HG03280 (cell line): ENCODE measurements around the gene PDP2.
"Not testable (repeated sequence)": the region's sequence is repeated elsewhere in the genome, so short reads cannot be mapped to it uniquely, and the experiment has no call there.

Experiments
- ATAC-seq: cut with Tn5 transposase; IDR thresholded peaks from one replicate; pipeline ENCODE4 v1.9.1; 2021; ENCODE audit warnings: mild to moderate bottlenecking, moderate library complexity; ENCODE audit not compliant: unreplicated experiment

The PDP2 gene

DNA sequence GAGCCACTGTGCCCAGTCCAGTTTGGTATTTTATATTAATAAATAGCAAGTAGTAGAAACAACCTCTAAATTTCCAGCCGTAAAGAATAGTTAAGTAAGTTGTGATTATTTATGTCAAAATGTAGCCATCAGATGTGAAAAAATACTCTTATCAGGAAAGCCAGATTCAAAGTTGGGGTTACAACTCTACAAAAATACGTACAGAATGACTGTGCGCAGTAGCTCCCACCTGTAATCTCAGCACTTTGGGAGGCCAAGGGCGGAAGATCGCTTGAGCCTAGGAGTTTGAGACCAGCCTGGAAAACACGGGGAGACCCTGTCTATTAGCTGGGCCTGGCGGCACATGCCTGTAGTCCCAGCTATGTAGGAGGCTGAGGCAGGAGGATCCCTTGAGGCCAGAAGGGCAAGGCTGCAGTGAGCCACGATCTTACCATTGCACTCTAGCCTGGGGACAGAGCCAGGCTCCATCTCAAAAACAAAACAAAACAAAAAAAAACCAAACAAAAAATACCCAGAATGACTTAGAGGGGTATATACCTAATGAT is 1.7 kb downstream of the PDP2 start:
- no peak for ATAC-seq

DNA sequence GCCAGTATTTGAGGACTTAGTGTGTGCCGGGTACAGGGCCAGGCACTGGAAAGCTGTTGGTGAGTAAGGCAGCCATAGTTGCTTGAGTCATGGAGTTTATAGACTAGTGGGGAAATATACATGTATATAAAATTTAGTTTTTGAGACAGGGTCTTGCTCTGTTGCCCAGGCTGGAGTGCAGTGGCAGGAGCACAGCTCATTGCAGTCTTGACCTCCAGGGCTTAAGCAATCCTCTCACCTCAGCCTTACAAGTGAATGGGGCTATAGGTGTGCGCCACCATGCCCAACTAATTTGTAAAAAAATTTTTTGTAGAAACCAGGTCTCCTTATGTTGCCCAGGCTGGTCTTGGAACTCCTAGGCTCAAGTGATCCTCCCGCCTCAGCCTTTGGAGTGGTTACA is 2.4 kb downstream of the PDP2 start:
- ATAC-seq = no peak

DNA sequence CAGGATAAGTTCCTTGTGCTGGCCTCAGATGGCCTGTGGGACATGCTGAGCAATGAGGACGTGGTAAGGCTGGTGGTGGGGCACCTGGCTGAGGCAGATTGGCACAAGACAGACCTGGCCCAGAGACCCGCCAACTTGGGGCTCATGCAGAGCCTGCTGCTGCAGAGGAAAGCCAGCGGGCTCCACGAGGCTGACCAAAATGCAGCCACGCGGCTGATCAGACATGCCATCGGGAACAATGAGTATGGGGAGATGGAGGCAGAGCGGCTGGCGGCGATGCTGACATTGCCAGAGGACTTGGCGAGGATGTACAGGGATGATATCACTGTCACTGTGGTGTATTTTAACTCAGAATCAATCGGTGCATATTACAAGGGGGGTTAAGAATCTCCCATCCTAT is 5.2 kb downstream of the PDP2 start:
- no peak for ATAC-seq

DNA sequence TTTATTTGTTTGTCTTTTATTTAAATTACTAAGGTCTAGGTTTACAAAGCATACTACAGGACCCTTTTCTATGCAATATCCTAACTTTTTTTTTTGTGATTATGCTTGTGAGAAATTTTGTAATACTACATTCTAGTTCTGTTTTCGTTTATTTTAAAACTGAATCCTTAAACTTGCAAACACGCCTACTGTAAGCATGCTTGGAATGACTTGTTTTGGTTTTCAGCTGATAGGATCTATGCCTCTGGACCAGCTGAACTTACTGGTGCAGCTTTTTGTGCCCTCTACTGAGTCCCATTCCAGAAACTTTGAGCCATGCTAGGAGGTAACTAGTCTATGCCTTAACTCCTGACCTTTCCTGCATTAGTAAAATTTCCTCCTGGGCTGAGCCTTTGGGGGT is 6.0 kb downstream of the PDP2 start:
- ATAC-seq = no peak

DNA sequence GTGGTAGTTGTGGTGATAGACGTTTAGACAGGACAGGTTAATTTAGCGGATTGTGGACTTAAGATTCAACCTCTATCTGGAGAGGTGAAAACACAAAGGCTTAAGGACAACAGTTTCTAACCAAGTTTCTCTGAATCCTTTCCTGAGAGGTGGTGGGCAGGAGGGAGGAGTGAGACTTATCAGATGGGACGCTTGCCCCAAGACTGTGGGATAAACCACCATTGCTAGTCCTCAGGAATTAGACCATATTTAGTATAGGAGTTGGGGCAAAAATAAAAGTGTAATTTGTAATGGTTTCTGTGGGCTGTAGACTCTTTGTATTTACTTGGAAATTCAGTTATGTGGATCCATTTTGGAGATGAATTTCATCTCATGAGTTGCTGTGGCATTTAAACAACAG is 6.6 kb downstream of the PDP2 start:
- ATAC-seq = no peak

DNA sequence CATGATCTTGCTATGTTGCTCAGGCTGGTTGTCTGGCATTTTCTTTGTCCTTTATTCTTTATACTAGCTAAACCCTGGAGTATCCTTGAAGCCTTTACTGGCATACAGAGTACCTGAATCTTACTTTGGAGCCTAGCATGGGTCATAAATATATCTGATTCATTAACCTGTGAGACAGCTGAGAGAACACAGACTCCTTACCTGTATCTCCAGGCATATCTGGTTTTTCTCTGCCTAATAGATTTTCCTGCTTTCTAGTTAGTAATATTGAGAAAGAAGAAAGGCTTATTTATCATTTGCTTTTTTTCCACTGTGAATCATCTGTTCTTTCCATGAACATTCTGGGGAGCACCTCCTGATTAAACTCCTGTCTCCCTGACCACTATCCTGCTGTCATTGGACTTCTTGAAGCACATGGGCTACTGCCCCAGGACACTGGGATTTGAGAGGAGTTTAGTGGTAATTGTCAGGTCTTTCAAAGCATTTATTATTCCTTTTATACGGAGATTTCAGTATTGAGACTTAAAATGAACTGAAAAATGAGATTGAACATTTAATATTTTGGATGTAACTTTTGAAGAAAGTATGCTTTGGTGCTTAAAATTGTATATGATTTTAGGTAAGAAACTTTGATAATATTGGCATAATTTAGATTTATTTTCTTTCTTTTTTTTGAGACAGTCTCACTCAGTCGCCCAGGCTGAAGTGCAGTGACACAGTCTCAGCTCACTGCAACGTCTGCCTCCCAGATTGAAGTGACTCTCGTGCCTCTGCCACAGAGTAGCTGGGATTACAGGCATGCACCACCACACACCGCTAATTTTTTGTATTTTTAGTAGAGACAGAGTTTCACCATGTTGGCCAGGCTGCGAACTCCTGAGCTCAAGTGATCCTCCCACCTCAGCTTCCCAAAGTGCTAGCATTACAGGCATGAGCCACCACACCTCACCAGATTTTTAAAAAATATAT is 8.6 kb downstream of the PDP2 start:
- ATAC-seq = no peak

DNA sequence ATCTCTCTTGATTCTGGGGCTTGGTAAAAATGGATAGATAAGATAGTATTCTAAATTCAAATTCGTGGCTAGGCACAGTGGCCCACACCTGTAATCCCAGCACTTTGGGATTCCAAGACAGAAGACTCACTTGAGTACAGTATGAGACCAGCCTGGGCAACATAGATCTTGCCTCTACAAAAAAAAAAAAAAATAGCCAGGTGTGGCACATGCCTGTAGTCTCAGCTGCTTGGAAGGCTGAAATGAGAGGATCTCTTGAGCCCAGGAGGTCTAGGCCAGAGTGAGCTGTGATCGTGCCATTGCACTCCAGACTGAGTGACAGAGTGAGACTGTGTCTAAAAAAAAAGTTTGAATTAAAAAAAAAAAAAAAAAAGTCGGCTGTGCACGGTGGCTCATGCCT is 9.3 kb downstream of the PDP2 start:
- ATAC-seq = no peak

DNA sequence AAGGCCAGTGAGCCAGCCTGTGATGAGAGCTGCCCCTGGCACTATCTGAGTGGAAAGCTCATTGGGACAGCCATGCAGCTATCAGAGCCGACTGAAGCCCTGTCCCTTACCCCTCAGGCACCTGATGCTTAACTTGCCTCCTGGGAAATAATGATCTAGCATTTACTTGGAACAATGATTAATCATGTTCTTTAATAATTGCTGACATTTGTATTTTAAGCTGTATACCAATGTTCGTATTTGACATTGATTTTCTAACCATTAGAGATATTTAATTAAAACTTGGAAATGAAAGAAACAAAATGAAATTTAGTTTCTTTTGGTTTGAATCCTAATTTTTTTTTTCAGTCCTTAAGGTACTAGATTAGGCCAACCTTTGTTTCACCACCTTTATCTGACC is 10.5 kb downstream of the PDP2 start:
- no peak for ATAC-seq

DNA sequence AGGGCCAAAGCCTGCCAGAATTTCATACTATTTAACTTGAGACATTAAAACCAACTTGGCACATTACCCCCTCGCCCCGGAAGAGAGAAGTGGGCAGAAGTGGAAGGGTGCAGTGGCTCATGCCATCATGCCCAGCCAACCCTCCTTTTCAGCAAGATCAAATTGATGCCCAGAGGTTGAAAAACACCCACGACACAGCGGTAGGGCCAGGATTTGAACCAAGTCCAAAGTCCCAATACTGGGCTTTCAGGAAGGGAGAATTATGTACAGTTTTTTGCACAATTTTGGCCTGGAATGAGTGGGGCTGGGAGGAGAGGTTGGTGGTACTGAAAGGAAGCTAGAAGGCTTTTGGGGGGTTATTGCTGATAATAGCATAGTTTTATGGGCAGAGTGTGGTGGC is 11.0 kb downstream of the PDP2 start:
- no peak for ATAC-seq

DNA sequence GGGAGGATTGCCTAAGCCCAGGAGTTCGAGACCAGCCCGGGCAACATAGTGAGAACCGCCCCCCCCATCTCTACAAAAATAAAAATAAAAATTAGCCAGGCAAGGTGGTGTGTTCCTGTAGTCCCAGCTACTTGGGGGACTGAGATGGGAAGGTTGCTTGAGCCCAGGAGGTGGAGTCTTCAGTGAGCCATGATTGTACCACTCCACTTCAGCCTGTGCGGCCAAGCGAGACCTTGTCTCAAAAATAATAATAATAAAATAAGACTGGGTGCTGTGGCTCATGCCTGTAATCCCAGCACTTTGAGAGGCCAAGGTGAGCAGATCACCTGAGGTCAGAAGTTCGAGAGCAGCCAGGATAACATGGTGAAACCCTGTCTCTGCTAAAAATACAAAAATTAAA is 11.5 kb downstream of the PDP2 start:
- ATAC-seq = no peak

DNA sequence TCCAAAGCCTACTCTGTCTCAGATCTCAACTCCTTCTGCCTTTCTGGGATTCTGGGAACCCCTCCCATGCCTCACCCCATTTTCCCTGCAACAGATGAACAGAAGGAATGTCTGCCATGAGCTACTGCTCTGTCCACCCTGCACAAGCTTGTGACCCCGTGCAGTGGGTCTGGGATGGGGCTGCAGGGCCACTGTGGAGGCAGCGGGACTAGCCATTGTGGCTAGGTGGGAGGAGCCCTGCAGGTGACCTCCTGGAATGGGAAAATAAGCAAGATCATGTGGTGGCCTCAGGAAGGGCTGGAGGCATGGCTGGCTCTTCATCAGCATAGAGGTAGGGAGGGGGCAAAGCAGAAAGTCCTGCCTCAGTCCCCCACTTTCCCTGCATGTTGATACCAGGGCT is 13.7 kb downstream of the PDP2 start:
- no peak for ATAC-seq

DNA sequence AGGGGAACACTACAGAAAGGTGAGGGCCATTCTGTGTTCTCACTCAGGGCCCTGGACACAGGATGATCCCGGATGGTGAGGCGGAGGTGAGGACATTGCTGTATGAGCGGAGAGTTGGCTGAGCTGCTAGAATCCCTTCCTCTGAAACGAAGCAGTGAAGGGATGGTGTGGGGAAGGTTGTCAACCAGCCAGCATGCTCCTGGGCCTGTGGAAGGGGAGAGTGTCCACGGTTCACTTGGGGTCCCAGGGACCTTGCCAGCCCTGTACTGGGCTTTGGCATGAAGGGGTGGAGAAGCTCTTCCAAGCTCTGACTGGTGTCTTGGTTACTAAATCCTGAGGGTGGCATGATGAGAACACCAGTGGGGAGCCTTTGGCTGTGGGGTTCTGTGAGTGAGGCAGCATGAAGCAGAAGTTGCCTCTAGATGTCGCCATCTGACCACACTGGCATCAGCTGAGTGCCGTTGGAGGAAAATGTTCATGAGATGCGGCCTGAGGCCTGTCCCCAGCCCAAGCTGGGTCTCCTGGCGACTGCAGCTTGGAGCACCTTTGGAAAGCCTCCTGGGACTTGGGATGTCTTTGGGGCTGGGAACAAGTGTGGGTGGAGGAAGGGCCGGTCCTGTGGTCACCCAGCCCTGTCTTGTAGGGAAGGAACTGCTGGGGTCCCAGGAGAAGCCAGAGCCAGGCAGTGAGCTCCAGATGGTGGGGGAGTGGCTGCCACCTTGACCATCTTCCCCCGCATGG is 14.8 kb downstream of the PDP2 start:
- peak; percentile 70 for ATAC-seq

DNA sequence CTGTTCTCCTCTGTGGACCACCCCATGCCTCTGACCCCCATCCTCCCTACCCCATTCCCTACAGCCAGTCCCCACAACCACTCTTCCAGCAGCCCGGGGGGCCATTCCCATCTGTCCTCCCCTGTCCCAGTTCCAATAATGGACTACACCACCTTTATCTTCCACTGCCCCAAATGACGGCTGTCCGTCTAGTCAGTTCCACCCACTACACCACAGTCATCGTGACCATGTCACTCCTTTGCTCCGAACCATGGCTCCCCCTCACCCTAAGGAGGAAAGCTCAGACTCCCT is 15.3 kb downstream of the PDP2 start:
- ATAC-seq = no peak

DNA sequence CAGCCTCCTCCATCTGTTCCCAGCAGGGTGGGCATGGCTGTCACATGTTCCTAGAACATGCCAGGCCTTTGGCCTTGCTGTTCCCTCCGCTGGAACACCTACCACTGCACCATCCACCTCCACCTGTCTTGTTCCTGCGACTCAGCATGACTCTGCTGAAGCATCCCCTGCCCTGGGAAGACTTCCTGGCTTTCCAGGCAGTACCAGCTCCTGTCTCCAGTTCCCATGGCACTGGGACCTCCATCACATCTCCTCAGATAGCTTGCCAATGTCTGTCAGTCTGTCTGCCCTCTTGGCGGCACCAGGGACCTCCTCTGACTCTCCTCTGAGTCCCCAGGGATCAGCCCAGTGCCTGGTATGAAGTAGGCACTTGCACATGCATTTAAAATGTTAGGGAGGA is 15.7 kb downstream of the PDP2 start:
- no peak for ATAC-seq

DNA sequence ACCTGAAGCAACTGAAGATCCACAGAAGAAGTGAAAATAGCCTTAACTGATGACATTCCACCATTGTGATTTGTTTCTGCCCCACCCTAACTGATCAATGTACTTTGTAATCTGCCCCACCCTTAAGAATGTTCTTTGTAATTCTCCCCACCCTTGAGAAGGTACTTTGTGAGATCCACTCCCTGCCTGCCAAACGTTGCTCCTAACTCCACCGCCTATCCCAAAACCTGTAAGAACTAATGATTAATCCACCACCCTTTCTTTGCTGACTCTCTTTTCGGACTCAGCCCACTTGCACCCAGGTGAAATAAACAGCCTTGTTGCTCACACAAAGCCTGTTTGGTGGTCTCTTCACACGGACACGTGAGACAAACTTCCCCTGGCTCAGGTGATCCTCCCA is 16.4 kb downstream of the PDP2 start:
- not testable (repeated sequence) for ATAC-seq

DNA sequence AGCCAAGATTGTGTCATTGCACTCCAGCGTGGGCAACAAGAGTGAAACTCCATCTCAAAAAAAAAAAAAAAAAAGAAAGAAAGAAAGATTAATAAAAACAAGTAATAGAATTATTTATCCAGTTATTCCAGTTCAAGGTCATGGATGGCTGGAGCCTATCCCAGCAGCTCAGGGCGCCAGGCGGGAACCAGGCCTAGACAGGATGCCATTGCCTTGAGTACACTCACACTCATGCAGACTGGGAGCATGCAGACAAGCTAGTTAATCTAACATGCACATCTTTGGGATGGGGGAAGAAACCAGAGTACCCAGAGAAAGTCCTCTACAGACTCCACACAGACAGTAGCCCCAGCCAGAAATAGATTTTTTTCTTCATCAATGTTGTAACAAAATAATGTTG is 17.9 kb downstream of the PDP2 start:
- ATAC-seq = no peak

DNA sequence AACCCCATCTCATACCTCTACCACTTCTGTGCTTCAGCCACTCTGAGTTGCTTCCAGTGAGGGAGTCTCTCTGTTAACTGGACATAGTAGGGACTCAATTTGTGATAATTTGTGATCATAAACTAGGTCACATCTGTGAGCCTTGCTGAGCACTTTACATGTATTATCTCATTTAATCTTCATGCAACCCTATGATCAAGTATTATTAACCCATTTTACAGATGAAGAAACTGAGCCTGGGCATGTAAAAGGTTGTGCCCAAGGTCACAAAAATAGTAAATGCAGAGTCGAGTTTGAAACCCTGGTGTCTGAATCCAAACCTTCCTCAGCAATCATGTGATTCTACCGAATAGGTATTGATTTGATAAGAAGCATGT is 18.6 kb downstream of the PDP2 start:
- no peak for ATAC-seq

DNA sequence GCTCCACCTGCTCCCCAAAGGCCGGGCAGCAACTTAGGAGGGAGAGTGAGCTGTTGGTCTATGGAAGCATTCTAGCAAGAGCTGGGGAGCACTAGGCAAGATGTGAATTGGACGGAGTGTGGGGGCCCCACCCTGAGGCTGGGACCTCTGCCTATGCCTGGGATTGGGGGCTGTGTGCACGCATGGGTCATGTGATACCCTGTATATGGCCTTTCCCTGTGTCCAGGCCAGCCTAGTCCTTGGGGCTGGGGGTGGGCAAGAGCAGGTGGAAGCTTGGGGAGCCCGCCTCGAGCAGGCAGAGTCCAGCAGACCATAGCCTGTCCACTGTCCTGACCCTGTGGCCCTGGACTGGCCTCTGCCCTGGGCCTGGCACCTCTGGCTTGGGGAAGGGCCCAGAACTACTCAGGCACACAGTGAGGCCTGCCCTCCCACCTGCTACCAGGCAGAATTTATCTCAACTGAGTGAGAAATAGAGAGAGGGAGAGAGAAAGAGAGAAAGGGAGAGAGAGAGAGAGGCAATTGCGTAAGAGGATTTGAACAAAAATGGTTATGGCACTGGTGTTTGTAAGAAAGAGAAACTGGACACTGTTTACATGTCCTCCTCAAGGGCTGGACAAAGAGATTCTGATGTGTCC is 19.1 kb downstream of the PDP2 start:
- ATAC-seq = no peak

DNA sequence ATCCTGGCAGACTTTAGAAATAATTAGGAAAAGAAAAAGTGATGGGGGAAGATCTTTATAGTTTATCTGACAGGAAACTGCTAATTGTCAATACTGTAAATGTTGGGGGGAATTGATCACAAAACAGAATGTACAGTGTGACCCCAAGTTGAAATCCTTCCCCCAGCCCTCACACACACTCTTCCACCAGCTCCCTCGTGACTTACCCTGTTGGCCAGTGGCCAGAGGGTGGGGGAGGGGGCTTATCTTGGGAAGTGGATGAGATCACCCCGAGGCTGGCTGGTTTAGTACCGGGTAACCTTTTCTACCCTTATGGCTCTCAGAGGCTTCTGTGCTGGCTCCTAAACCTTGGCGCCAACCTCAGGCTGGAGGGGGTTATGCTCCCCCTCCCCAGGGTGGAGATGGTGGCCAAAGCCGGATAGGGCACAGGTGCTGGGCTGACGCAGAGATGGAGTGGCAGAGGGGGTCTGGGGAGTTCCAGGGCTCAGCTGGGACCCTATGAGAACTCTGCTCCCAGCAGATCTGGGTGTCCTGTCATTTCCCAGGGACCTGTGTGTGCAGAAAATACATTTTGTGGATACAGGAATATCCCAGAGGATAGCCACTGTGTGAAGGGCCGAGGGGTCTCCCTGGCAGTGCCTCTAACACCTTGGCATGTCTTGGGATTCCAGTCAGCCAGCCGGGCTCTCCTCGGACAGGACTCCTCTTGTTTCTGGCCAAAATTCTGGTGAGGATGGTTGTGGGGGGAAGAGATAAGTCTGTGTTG is 19.8 kb downstream of the PDP2 start:
- ATAC-seq = no peak

DNA sequence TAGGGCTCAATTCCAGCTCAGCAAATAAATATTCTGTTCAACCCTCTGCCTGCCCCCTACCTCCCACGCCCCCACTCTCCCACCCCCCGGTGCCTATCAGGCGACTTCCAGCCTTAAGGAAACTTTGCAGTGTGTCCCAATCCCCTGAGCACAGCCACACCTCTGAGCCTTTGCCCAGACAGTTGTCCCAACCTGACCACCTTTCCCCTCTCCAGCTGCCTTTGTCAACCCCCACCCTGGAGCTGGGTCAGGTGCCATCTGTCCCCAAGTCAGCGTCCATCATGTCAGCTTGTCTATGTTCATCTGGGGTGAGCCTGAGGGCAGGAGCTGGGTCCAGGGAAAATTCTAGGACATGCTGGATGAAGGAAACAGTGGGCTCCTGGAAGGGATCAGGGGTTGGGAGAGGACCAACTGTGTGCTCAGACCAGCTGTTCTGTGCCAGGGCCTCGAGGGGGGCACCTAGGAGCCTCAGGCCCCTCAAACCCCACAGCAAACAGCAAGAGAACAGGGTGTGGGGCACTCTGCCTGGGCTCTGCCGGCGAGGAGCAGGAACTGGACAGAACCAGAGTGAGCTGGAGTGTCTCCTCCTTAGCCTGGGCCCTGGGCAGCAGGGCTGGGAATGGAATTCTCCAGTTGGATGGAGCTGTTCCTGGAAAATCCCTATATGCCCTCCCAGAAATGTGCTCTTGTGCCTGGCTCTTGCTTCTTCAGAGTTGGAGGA is 20.6 kb downstream of the PDP2 start:
- ATAC-seq = no peak
